COLO829 (cell line): ENCODE measurements around the gene GSTCD.

Experiments used
- DNase-seq: peaks from one replicate; pipeline ENCODE4 v3.0.0; 2012; ENCODE audit warnings: low spot score

GSTCD gene

GRCh38 chr4:105887508-105887907 is 178.9 kb downstream of the GSTCD start:
- DNase-seq: no peak

DNA sequence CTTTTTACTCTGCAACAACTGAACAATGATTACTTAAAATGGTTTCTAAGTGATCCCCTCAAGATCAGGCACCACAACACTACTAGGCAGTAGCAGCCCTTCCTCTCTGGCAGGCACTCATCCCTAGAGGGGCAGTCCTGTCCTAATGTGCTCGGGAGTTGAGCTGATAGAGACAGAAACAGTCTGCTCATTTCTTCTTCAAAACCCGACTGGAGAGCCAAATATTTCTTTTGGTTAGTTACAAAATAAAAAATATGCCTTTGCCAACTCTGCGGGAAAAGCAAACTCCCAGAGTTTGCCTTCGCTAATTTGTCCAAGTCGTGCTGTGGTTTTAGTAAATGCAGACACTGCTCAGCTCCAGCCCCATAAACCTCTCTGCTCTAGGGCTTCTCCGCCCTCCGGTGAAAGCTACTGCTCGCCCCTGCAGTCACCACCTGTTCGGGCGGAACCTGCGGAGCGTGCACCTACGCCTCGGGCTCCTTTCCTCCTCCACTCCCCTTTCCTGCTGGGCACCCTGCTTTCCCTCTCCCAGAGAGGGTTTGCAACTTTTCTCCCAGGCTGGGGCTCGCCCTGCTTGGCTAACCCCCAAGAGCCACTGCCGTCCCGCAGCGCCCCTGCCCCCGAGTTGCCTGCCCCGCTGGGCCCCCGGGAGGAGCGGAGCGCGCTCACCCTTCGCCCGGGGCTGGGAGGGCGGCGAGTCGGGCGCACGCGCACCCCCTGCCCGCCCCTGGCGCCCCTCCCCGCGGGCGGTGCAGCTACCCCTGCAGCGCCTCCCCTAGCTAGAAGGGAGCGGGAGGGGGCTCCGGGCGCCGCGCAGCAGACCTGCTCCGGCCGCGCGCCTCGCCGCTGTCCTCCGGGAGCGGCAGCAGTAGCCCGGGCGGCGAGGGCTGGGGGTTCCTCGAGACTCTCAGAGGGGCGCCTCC is 186.3 kb downstream of the GSTCD start, which contains the start of gene NPNT:
Gene NPNT, plus strand, starts transcription at position 812 of the 923 bp plus-strand sequence. CDS start 182 bp downstream, outside the sequence.
- no peak for DNase-seq

- DNase-seq: no peak
These were observed 187.2 kb downstream of the GSTCD start for GRCh38 chr4:105895583-105896460.

GRCh38 chr4:105896461-105896942 is 187.9 kb downstream of the GSTCD start:
- no peak for DNase-seq
